CD4-positive, alpha-beta T cell treated with Interleukin-1 beta for 1 hour (primary cell): Measurements from ENCODE around the gene ABCA13.

Experiments
- DNase-seq, 2 donors: peaks; one replicate each; pipeline ENCODE4 v3.0.0-alpha.2; 2020 to 2022

Gene ABCA13

GRCh38 chr7:48305661-48306060 is 134.4 kb downstream of the ABCA13 start:
- DNase-seq, result no peak

GRCh38 chr7:48307041-48307714 is 135.9 kb downstream of the ABCA13 start:
- no peak for DNase-seq

- no peak for DNase-seq
These were observed 138.5 kb downstream of the ABCA13 start for GRCh38 chr7:48309720-48310119.

GRCh38 chr7:48311464-48312100 is 140.3 kb downstream of the ABCA13 start:
- no peak for DNase-seq

- no peak for DNase-seq
These were observed 140.9 kb downstream of the ABCA13 start for GRCh38 chr7:48312151-48312550.

DNA sequence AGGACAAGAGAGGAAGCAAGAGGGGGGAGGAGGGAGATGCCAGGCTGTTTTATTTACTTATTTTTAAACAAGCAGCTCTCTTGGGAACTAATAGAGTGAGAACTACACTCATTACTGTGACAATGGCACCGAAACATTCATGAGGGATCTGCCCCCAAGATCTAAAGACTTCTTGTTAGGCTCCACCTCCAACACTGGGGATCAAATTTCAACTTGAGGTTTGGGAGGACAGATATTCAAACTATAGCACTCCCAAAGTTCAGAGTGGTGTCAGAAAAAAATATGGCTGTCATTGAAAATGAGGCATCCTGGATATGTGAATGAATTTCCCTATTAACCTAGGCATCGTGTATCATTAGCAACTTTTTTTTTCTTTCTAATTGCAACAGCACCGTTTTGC is 145.5 kb downstream of the ABCA13 start:
- no peak for DNase-seq

DNA sequence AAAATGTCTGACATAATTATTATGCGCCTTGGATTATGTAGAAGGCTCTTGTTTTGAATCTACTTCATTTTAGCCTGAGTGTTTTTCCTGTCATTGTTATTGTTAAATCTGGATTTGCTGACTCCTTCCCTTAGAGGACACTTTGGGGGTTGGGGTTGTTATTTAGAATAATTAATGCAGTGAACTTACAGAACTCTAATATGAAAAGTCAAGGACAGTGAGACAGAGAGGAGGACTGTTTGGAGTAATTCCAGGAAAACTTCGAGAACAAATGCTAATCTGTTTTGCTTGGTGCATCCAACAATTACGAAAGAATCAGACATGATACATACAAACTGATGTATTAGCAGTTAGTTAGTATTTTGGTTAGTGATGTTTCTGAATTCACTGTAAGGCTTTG is 146.1 kb downstream of the ABCA13 start:
- DNase-seq, result no peak

DNA sequence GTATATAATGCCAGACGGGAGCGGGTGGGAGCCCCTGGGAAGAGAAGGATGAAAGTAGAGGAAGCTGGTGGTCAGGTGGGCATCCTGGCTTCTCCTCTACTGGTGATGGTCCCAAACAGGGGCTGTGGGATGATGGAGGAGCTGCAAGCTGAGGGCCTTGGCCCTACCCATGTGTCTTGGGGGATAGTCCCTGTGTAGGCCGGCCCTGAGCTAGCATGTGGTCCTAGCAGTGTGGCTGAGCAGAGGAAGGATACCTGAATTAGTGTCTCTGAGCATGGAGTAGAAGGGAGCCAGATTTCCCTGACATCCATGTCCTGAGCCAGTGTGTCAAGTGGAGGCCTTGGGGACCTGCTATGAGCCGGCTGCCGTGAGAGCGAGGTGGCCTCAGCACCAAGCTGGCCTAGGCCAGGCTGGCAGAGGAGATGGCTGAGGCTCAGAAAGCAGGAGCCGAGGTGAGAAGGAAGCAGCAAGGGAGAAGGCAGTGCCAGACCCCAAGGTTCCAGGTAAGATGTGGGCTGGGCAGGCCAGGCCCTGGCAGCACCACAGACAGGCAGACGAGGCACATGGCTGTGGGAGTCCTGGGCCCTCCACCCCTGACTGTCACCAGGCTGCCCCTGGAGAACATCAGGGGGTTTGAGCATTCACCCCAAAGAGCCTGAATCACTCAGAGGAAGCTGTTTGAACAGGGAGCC is 150.2 kb downstream of the ABCA13 start:
- DNase-seq, result no peak

DNA sequence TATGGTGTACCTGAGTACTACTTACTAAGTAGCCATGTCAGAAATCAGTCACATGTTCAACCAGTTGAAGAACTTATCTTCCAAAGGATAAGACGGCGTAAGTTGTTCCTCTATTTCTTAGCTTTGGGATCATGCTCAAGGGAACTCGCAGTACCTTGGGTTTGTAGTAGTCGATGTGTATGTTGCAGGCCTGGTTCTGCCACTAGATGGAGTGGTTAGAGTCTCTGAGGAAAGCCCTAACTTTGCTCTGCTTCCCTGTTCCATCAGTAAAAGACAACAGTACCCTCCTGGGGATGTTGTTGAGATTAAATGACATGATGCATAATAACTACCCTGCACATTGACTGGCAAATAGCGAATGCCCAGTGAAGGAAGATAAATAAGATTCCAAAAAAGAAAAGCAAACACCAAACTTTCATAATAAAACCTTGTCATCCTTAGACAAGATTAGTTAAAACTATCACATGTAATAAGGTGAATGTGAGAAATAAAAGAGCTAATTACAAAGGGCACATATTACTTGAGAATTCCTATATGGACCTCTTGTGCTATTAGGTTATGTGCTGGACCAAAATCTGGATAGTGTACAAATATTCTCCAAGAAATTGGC is 165.9 kb downstream of the ABCA13 start:
- DNase-seq, result no peak

DNA sequence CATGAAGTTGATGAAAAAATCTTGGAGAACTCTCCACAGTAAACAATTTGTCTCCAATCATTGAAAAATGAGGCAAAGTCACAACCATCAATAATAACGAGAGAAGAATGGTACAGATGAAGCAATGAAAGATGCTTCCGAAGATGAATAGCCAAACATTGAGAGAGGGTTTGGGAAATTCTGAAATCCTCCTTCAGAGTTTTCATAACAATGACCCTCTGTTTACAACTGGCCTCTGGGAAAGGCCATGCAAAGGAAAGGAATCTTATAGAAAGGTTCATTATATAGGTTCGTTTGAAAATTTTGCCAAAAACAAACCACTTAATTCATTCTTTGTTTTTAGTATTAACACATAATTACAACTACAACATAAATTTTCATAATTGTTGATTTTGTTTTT is 166.5 kb downstream of the ABCA13 start:
- DNase-seq, result no peak

GRCh38 chr7:48347230-48347825 is 176.1 kb downstream of the ABCA13 start:
- DNase-seq, result no peak

DNA sequence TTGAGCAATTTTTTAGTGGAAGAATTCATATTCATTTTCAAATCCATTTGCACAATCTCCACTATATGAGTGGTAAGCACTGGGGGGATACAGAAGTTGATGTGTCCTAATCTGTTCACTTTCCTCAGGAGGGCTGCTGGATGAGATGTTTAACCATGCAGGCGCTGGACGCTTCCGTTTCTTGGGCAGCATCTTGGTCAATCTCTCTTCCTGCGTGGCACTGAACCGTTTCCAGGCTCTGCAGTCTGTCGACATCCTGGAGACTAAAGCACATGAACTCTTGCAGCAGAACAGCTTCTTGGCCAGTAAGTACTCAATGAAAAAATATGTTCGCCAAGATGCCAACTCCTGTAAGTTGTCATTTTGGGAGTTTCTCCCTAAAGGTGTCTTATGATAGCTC is 179.3 kb downstream of the ABCA13 start:
- DNase-seq, result no peak

DNA sequence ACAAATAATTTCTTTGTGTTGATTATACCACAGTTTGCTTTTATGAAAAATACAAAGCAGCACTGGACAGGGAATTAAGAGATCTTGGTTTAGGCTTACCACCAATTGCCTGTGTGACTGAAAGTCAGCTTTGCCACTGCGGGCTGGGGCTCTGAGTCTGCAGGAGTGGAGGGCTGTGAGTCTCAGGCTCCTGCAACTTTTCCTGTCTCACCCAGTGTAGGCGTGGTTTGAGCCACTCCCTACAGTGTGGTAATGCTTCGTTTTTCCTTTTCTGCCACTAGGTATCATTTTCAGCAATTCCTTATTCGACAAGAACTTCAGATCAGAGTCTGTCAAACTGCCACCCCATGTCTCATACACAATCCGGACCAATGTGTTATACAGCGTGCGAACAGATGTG is 180.6 kb downstream of the ABCA13 start:
- DNase-seq, result no peak

GRCh38 chr7:48355346-48355745 is 184.1 kb downstream of the ABCA13 start:
- no peak for DNase-seq

DNA sequence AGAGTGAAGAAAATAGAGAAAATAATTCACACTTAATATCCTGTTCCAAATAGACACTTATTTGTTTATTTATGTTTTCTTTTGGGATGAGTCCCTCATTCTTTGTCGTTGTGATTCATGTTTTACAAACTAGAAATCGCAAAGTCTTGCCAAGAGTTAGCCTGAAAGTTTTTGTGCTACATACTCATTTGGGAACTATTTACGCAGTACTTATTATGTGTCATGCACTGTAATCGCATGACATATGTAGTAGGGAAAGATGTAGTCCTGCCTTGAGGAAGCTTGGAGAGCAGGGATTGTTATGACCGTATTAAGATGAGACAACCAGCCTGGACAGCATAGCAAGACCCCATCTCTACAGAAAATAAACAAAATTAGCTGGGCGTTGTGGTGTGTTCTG is 189.3 kb downstream of the ABCA13 start:
- no peak for DNase-seq

- DNase-seq, result no peak
These were observed 191.9 kb downstream of the ABCA13 start for GRCh38 chr7:48363174-48363573.

DNA sequence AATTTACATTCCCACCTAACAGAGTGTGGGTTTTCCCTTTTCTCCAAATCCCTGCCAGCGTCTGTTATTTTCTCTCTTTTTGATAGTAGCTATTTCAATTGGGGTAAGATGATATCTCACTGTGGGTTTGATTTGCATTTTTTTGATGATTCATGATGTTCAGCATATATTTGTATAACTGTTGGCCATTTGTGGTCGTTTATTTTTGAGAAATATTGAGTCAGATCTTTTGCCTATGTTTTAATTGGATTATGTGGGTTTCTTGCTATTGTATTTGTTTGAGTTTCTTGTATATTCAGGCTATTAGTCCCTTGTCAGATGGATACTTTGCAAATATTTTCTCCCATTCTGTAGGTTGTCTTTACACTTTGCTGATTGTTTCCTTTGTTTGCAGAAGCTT is 193.8 kb downstream of the ABCA13 start:
- DNase-seq, result no peak

DNA sequence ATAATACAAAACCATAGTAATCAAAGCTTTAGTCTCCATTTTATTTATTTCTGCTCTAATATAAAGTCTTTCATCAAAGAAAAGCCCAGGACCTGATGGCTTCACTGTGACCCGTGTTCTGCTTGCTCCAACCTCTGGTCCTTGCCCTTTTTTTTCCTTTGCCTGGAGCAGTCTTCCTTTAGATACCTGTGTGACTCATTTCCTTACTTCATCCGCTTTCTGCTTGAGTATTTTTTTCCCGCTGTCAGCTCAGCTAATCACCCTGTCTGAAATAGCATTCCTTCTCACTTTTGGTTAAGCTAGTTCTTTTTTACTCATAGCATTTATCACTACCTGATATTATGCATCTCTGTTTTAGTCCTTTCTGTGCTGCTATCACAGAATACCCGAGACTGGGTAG is 194.8 kb downstream of the ABCA13 start:
- no peak for DNase-seq

- DNase-seq, result no peak
These were observed 205.0 kb downstream of the ABCA13 start for GRCh38 chr7:48376263-48376662.

GRCh38 chr7:48380921-48381320 is 209.7 kb downstream of the ABCA13 start:
- no peak for DNase-seq

DNA sequence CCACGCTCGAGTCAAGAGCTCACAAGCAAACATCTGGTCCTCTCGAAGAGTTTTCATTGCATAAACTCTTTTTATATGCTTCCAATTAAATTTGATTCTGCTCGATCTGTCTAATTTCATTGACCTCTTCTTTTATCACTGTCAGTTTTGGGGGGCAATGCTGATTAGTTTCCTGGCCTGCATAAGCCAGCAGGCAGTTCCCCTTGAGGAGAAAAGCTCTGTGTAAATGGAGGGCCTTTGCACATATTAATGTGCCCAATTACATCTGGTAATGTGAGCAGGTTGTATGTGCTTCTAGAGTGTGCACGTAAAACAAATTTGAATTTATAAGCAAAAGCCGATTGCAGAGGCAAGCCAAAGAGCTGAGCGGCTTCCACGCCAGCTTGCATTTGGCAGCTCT is 210.3 kb downstream of the ABCA13 start:
- DNase-seq, result no peak

DNA sequence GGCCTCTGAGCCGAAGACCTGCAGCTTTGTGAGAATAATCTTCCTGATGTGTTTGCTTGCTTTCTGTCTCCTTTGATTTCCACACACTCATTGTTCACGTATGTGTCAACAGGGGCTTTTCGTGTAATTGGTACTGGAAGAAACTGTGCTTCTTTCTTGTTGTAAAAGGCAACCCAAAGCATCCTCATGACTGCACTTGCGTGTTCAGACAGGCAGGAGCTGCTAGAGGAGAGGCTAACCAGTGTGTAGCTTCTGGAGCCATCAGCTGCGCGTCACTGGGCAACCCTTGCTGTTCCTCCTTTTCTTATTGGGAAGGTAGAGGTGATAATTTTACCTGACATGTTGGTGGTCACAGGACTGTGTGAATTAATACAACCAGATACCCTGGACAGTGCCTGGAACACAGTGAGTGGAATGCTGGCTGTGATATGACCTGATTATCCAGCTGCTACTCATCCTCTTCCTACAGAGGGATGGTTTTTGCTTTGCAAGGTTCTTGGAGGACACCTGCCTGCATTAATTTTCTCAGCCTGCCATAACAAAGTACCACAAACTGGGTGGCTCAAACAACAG is 213.0 kb downstream of the ABCA13 start:
- no peak for DNase-seq

DNA sequence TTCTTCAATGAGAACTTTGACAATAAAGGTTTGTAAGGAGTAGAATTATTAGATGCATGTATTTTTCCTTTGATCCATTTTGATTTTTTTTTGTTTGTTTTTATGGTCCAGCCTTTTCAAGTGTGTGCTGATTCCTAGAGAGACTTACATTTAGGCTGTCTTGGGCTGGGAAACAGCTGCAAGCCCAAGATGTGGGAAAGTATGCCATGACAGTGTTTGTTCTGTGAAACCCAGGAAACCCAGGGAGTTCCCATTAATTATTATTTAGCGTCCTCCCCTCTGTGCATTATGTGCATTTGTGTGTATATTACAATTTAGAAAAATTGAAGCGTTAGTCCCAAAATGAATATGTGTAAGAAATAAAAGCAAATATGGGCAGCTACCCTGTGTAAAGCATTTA is 216.7 kb downstream of the ABCA13 start:
- DNase-seq, result no peak
